Smooth muscle cell (in vitro differentiated cells): ENCODE measurements around the gene RNF227. TPM values are rescaled to one million over a fixed set of nuclear protein-coding genes. Genes with fewer than 3 reads are reported as not detected.
"Not testable (repeated sequence)": the region's sequence is repeated elsewhere in the genome, so short reads cannot be mapped to it uniquely, and the experiment has no call there.

Source experiments
- DNase-seq: peaks from one replicate; lab custom pipeline; 2025; ENCODE audit not compliant: unreplicated experiment; lab: John Stamatoyannopoulos, UW
- H2AFZ ChIP-seq: fragments of 200-600 bp; sonication (generic); 2 replicates; pipeline ENCODE4 v1.6.0; 2016; ENCODE audit warnings: antibody characterized with exemption, low read depth, mild to moderate bottlenecking
- H3F3A ChIP-seq: fragments of 200-600 bp; sonication (generic); 2 replicates; pipeline ENCODE4 v1.6.0; 2017; ENCODE audit warnings: antibody characterized with exemption, low read depth
- H3K27ac ChIP-seq: fragments of 200-600 bp; sonication (generic); 2 replicates; pipeline ENCODE4 v1.5.1; 2016; ENCODE audit warnings: low read depth, mild to moderate bottlenecking
- H3K27me3 ChIP-seq: fragments of 200-600 bp; sonication (generic); 2 replicates; pipeline ENCODE4 v1.6.1; 2016; ENCODE audit warnings: low read depth, mild to moderate bottlenecking
- H3K36me3 ChIP-seq: fragments of 200-600 bp; sonication (generic); 2 replicates; pipeline ENCODE4 v1.5.1; 2016; ENCODE audit warnings: low read depth
- H3K4me1 ChIP-seq: fragments of 200-600 bp; sonication (generic); 2 replicates; pipeline ENCODE4 v1.5.1; 2016; ENCODE audit warnings: low read depth
- H3K4me2 ChIP-seq: fragments of 200-600 bp; sonication (generic); 2 replicates; pipeline ENCODE4 v1.6.0; 2016; ENCODE audit warnings: mild to moderate bottlenecking
- H3K4me3 ChIP-seq: fragments of 200-600 bp; sonication (generic); 2 replicates; pipeline ENCODE4 v1.5.1; 2016; ENCODE audit warnings: mild to moderate bottlenecking
- H3K79me2 ChIP-seq: fragments of 200-600 bp; sonication (generic); 2 replicates; pipeline ENCODE4 v1.6.0; 2016; ENCODE audit warnings: low read depth, mild to moderate bottlenecking
- H3K9ac ChIP-seq: fragments of 200-600 bp; sonication (generic); 2 replicates; pipeline ENCODE4 v1.6.0; 2016; ENCODE audit warnings: low read depth
- H3K9me3 ChIP-seq: fragments of 200-600 bp; sonication (generic); replicated peaks from 2 replicates; pipeline ENCODE4 v1.5.1; 2016; ENCODE audit warnings: low read depth
- H4K20me1 ChIP-seq: fragments of 200-600 bp; sonication (generic); 2 replicates; pipeline ENCODE4 v1.6.0; 2016; ENCODE audit warnings: low read depth
- CTCF ChIP-seq: fragments of 200-600 bp; sonication (generic); IDR thresholded peaks from 2 replicates; pipeline ENCODE4 v1.5.1; 2017; ENCODE audit warnings: borderline replicate concordance, mild to moderate bottlenecking, antibody characterized with exemption; ENCODE audit not compliant: insufficient read depth, poor library complexity, severe bottlenecking
- WGBS: methylation state at CpG from one replicate; pipeline ENCODE4 v1.1.7; 2016; ENCODE audit warnings: low lambda C conversion rate; 5-methylcytosine and 5-hydroxymethylcytosine counted together
- polyA plus RNA-seq: library from polyadenylated mRNA; unstranded; fragments of >200 nt; fragmentation: Nextera tagmentation; extraction: Ambion mirVana; gene quantifications from 2 replicates; pipeline ENCODE4 v1.2.1, GENCODE V29; 2016
- total RNA-seq: library from RNA; depleted of rRNA; stranded (reverse); fragments of >200 nt; gene quantifications from 2 replicates; pipeline ENCODE4 v1.2.3, GENCODE V29; 2014

Gene RNF227
- total and polyA plus RNA-seq, 2 experiments from 2014 or later = 3.4 to 3.5 TPM

GRCh38 chr17:7956228-7956965 lies 40.3 kb upstream of the RNF227 start:
- Histone ChIP-seq H3K4me2 (peak overlapping the region; percentile 41), H3K27me3 (no peaks in the 10 kb centered on the region), H3K27ac (peak overlapping the region; percentile 17), H4K20me1 (no peaks in the 10 kb centered on the region), H3K79me2 (no peaks in the 10 kb centered on the region), H3K4me1 (no peaks in the 10 kb centered on the region), H3K4me3 (no peak overlapping the region), H2AFZ (no peak overlapping the region), H3K9ac (no peak overlapping the region), H3K36me3 (no peaks in the 10 kb centered on the region), H3K9me3 (no peaks in the 10 kb centered on the region), H3F3A (peaks cover 10% of the 10 kb centered on the region)
- TF ChIP-seq CTCF = no peak
- no peak for DNase-seq
- 67% methylated on average over 11 of the region's 11 CpGs for WGBS

- Histone ChIP-seq H3K4me3 (no peak overlapping the region), H3K27me3 (no peaks in the 10 kb centered on the region), H3K4me1 (no peaks in the 10 kb centered on the region), H3K27ac (peak overlapping the region; percentile 17), H3K4me2 (no peak overlapping the region), H4K20me1 (no peaks in the 10 kb centered on the region), H3K36me3 (no peaks in the 10 kb centered on the region), H3F3A (peaks cover 10% of the 10 kb centered on the region), H3K9ac (no peak overlapping the region), H3K9me3 (no peaks in the 10 kb centered on the region), H2AFZ (no peak overlapping the region), H3K79me2 (no peaks in the 10 kb centered on the region)
- DNase-seq = no peak
- TF ChIP-seq CTCF = no peak
- WGBS = 64% methylated on average over 13 of the region's 13 CpGs
Measured at GRCh38 chr17:7955414-7956227, 39.5 kb upstream of the RNF227 start.

- H3K9me3 ChIP-seq, H2AFZ ChIP-seq, DNase-seq, H3K9ac ChIP-seq, H3K27me3 ChIP-seq, H3K27ac ChIP-seq, H4K20me1 ChIP-seq, H3K4me2 ChIP-seq, H3K36me3 ChIP-seq, H3K4me3 ChIP-seq, H3K79me2 ChIP-seq, H3K4me1 ChIP-seq: not testable (repeated sequence)
- peaks cover 10% of the 10 kb centered on the region for H3F3A ChIP-seq
- 95% methylated on average over 13 of the region's 13 CpGs for whole genome bisulfite sequencing
Measured at GRCh38 chr17:7953266-7953665, 37.2 kb upstream of the RNF227 start.

GRCh38 chr17:7951143-7951792 lies 35.2 kb upstream of the RNF227 start:
- no peaks in the 10 kb centered on the region for H4K20me1 ChIP-seq
- H3K9ac ChIP-seq = no peak overlapping the region
- no peak overlapping the region for H2AFZ ChIP-seq
- H3K27ac ChIP-seq = no peak overlapping the region
- 83% methylated on average over 5 of the region's 5 CpGs for WGBS
- H3K4me2 ChIP-seq = no peak overlapping the region
- H3K27me3 ChIP-seq = no peaks in the 10 kb centered on the region
- H3K36me3 ChIP-seq = peaks cover 9% of the 10 kb centered on the region
- no peaks in the 10 kb centered on the region for H3K9me3 ChIP-seq
- TF ChIP-seq CTCF = no peak
- no peaks in the 10 kb centered on the region for H3K79me2 ChIP-seq
- peaks cover 6% of the 10 kb centered on the region for H3F3A ChIP-seq
- no peaks in the 10 kb centered on the region for H3K4me1 ChIP-seq
- no peak overlapping the region for H3K4me3 ChIP-seq
- DNase-seq = no peak
